Fibroblast of lung (primary cell): ENCODE data around the gene LTBP1.

Source experiments
- CTCF ChIP-seq, 2 donors: IDR thresholded peaks in 1 of 2; conservative IDR thresholded peaks in 1 of 2; 1 replicate in 1 of 2; 2 replicates in 1 of 2; pipeline ENCODE4 v1.5.1; 2011 to 2012; ENCODE audit warnings: low read length in 2 of 2, control low read depth in 1 of 2, inconsistent platforms in 1 of 2, low read depth in 1 of 2, mild to moderate bottlenecking in 1 of 2
- EZH2 ChIP-seq: IDR thresholded peaks from 2 replicates; pipeline ENCODE4 v1.5.1; 2012; ENCODE audit warnings: low read length, control low read depth, mild to moderate bottlenecking; ENCODE audit errors: missing control alignments

GRCh38 chr2:33383855-33384598, 437.3 kb downstream of the LTBP1 start:
- TF ChIP-seq EZH2 (no peak), CTCF (conservative IDR thresholded peaks at IDR 0.05 in 1 of 2, IDR thresholded peaks at IDR 0.05 in 1 of 2; ENCODE audit: low read depth in 1 of 2, low read length in 2 of 2) (no peak)
